Nephron (organoid): ENCODE results near the gene ZNF784.

Source experiments
- H3K27ac Mint-ChIP-seq, 3 experiments: 2 replicates each; pipeline ENCODE4 v1.8.0; 2020; ENCODE audit warnings: mixed read lengths in 3 of 3, mild to moderate bottlenecking in 2 of 3, moderate library complexity in 1 of 3
- H3K27me3 Mint-ChIP-seq: 2 replicates; pipeline ENCODE4 v1.8.0; 2021; ENCODE audit warnings: low read depth, mild to moderate bottlenecking, moderate library complexity, mixed read lengths
- H3K36me3 Mint-ChIP-seq: 2 replicates; pipeline ENCODE4 v1.8.0; 2020; ENCODE audit warnings: low read depth, mixed read lengths
- H3K4me1 Mint-ChIP-seq: 2 replicates; pipeline ENCODE4 v1.8.0; 2020; ENCODE audit warnings: mixed read lengths
- H3K4me3 Mint-ChIP-seq, 3 experiments: 2 replicates each; pipeline ENCODE4 v1.8.0; 2020; ENCODE audit warnings: mild to moderate bottlenecking in 3 of 3, mixed read lengths in 3 of 3, moderate library complexity in 2 of 3
- H3K9me3 Mint-ChIP-seq: 2 replicates; pipeline ENCODE4 v1.8.0; 2020; ENCODE audit warnings: mixed read lengths
- CTCF ChIP-seq, 3 experiments: fragments of 200-600 bp; sonication (generic); IDR thresholded peaks; one replicate each; pipeline ENCODE4 v1.5.0; 2021; ENCODE audit warnings: antibody characterized with exemption in 3 of 3; ENCODE audit not compliant: unreplicated experiment in 3 of 3

ZNF784 gene

GRCh38 chr19:55640043-55640576 lies 15.7 kb upstream of the ZNF784 start:
- Mint-ChIP-seq H3K4me1 (peaks cover 59% of the 10 kb centered on the region), H3K27me3 (peaks cover 3% of the 10 kb centered on the region), H3K4me3 (peak overlapping the region; percentile 90 to 96 (median 95)), H3K36me3 (peaks cover 8% of the 10 kb centered on the region), H3K27ac (peak overlapping the region; percentile 98 to 99 (median 99)), H3K9me3 (no peaks in the 10 kb centered on the region)
- no peak for TF ChIP-seq CTCF (IDR thresholded peaks at IDR 0.05; ENCODE audit: unreplicated experiment in 3 of 3)

GRCh38 chr19:55638864-55639359 lies 14.5 kb upstream of the ZNF784 start:
- Mint-ChIP-seq H3K27me3 (peaks cover 3% of the 10 kb centered on the region), H3K4me3 (peak overlapping the region; percentile 78 to 89 (median 88)), H3K27ac (peak overlapping the region; percentile 77 to 99 (median 95)), H3K4me1 (peaks cover 62% of the 10 kb centered on the region), H3K9me3 (no peaks in the 10 kb centered on the region), H3K36me3 (peaks cover 8% of the 10 kb centered on the region)
- TF ChIP-seq CTCF (IDR thresholded peaks at IDR 0.05; ENCODE audit: unreplicated experiment in 3 of 3) = peak; percentile 19 to 48 (median 45)

- Mint-ChIP-seq H3K27ac (peak overlapping the region; percentile 81 to 85 (median 82)), H3K4me3 (peak overlapping the region; percentile 96 to 99 (median 96)), H3K27me3 (peaks cover 3% of the 10 kb centered on the region), H3K4me1 (peaks cover 58% of the 10 kb centered on the region), H3K9me3 (no peaks in the 10 kb centered on the region), H3K36me3 (peaks cover 8% of the 10 kb centered on the region)
- TF ChIP-seq CTCF (IDR thresholded peaks at IDR 0.05; ENCODE audit: unreplicated experiment in 3 of 3) = no peak
Measured at GRCh38 chr19:55637534-55637933, 13.2 kb upstream of the ZNF784 start.

- Mint-ChIP-seq H3K4me3 (peak overlapping the region; percentile 96 to 99 (median 96)), H3K9me3 (no peaks in the 10 kb centered on the region), H3K36me3 (peaks cover 8% of the 10 kb centered on the region), H3K27me3 (peaks cover 3% of the 10 kb centered on the region), H3K4me1 (peaks cover 57% of the 10 kb centered on the region), H3K27ac (peak overlapping the region; percentile 49 to 96 (median 92))
- no peak for TF ChIP-seq CTCF (IDR thresholded peaks at IDR 0.05; ENCODE audit: unreplicated experiment in 3 of 3)
Measured at GRCh38 chr19:55636723-55637122, 12.4 kb upstream of the ZNF784 start.

GRCh38 chr19:55635856-55636440 lies 11.6 kb upstream of the ZNF784 start:
- H3K4me1 Mint-ChIP-seq = peaks cover 54% of the 10 kb centered on the region
- peaks cover 8% of the 10 kb centered on the region for H3K36me3 Mint-ChIP-seq
- peak overlapping the region; percentile 49 to 96 (median 92) for H3K27ac Mint-ChIP-seq
- peak overlapping the region; percentile 96 to 99 (median 96) for H3K4me3 Mint-ChIP-seq
- no peak for TF ChIP-seq CTCF (IDR thresholded peaks at IDR 0.05; ENCODE audit: unreplicated experiment in 3 of 3)
- H3K27me3 Mint-ChIP-seq = peaks cover 3% of the 10 kb centered on the region
- H3K9me3 Mint-ChIP-seq = no peaks in the 10 kb centered on the region

- peaks cover 8% of the 10 kb centered on the region for H3K36me3 Mint-ChIP-seq
- no peak for TF ChIP-seq CTCF (IDR thresholded peaks at IDR 0.05; ENCODE audit: unreplicated experiment in 3 of 3)
Measured at GRCh38 chr19:55635334-55635717, 11.0 kb upstream of the ZNF784 start.

More at GRCh38 chr19:55635334-55635717, 11.0 kb upstream of the ZNF784 start:
- peak overlapping the region; percentile 96 to 99 (median 96) for H3K4me3 Mint-ChIP-seq
- peak overlapping the region; percentile 92 to 96 (median 96) for H3K27ac Mint-ChIP-seq
- H3K27me3 Mint-ChIP-seq = peaks cover 3% of the 10 kb centered on the region
- no peaks in the 10 kb centered on the region for H3K9me3 Mint-ChIP-seq
- peaks cover 51% of the 10 kb centered on the region for H3K4me1 Mint-ChIP-seq
